Spleen (tissue), 7 donors: ENCODE data around the gene ME1.

ENCODE experiments used
- POLR2AphosphoS5 ChIP-seq, 3 donors: sonication (generic); formaldehyde crosslinking; IDR thresholded peaks; one replicate each; pipeline ENCODE4 v1.5.1; 2017; ENCODE audit warnings: antibody characterized with exemption in 3 of 3
- TF ChIP-seq, protein P1 (sequence below), 11 experiments: fragments of 200-600 bp in 7 of 11; fragments of 450-650 bp in 4 of 11; sonication (generic) in 4 of 11; IDR thresholded peaks in 8 of 11; conservative IDR thresholded peaks in 3 of 11; 1 replicate in 7 of 11; 2 replicates in 4 of 11; pipeline versions ENCODE4 v1.4.0 to v1.8.0; 2016 to 2021; ENCODE audit warnings: antibody characterized with exemption in 11 of 11, inconsistent platforms in 4 of 11, mild to moderate bottlenecking in 1 of 11
- donor health status: DM: no; HTN: no; CAD: no; lungs with moderate emphysema.
- donor health status: DM: no; HTN: no; CAD: no.
- donor health status: DM: no; HTN: no; CAD: no.

DNA sequence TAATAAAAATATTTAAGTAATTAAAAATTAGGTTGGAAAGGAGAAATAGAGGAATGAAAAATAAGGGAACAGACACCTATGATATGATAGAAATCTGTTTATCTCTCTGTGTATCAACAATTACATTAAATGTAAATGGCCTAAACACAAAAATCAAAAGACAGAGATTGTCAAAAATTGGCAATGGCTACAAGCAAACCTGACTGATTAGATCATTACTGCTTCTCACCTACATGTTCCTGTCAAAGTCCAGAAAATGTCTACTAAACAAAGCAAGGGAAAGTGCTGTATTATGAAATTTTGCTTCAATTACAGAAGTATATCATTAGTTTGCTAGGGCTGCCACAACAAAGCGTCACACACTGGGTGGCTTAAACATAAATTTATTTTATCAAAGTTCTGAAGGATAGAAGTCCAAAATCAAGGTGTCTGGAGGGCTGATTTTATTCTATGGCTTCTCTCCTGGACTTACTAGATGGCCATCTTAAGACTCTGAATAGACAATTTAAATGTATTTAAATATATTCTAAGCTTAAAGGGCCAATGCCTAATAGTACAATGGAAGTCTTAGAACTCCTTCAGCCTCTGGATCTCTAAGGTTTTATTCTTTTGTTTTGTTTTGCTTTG lies 6.3 kb downstream of the ME1 start:
- TF ChIP-seq, protein P1, sequence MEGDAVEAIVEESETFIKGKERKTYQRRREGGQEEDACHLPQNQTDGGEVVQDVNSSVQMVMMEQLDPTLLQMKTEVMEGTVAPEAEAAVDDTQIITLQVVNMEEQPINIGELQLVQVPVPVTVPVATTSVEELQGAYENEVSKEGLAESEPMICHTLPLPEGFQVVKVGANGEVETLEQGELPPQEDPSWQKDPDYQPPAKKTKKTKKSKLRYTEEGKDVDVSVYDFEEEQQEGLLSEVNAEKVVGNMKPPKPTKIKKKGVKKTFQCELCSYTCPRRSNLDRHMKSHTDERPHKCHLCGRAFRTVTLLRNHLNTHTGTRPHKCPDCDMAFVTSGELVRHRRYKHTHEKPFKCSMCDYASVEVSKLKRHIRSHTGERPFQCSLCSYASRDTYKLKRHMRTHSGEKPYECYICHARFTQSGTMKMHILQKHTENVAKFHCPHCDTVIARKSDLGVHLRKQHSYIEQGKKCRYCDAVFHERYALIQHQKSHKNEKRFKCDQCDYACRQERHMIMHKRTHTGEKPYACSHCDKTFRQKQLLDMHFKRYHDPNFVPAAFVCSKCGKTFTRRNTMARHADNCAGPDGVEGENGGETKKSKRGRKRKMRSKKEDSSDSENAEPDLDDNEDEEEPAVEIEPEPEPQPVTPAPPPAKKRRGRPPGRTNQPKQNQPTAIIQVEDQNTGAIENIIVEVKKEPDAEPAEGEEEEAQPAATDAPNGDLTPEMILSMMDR (IDR thresholded peaks at IDR 0.05 in 8 of 11, conservative IDR thresholded peaks at IDR 0.05 in 3 of 11): no peak
- TF ChIP-seq POLR2AphosphoS5 (IDR thresholded peaks at IDR 0.05): no peak
